NCI-H128 (cell line): Measurements from ENCODE around the gene EEF1A2.

Source experiments
- DNase-seq: peaks from one replicate; lab custom pipeline; 2025; ENCODE audit not compliant: unreplicated experiment; lab: John Stamatoyannopoulos, UW

Gene EEF1A2

GRCh38 chr20:63455568-63455859, 43.4 kb downstream of the EEF1A2 start:
- no peak for DNase-seq

- no peak for DNase-seq
Observed at GRCh38 chr20:63454731-63455567, 43.9 kb downstream of the EEF1A2 start.

GRCh38 chr20:63452821-63453523, 45.9 kb downstream of the EEF1A2 start:
- no peak for DNase-seq

- DNase-seq: no peak
Observed at GRCh38 chr20:63452341-63452740, 46.5 kb downstream of the EEF1A2 start.

GRCh38 chr20:63451821-63452220, 47.1 kb downstream of the EEF1A2 start:
- DNase-seq: no peak

GRCh38 chr20:63449796-63450730, 48.8 kb downstream of the EEF1A2 start:
- DNase-seq: no peak

GRCh38 chr20:63449025-63449424, 49.9 kb downstream of the EEF1A2 start:
- DNase-seq: no peak

GRCh38 chr20:63448031-63448430, 50.9 kb downstream of the EEF1A2 start:
- no peak for DNase-seq

- no peak for DNase-seq
Observed at GRCh38 chr20:63447320-63447719, 51.6 kb downstream of the EEF1A2 start.

GRCh38 chr20:63446216-63447024, 52.5 kb downstream of the EEF1A2 start:
- no peak for DNase-seq

- DNase-seq: no peak
Observed at GRCh38 chr20:63445075-63445734, 53.7 kb downstream of the EEF1A2 start.

- no peak for DNase-seq
Observed at GRCh38 chr20:63444548-63444947, 54.3 kb downstream of the EEF1A2 start.

GRCh38 chr20:63443606-63444395, 55.1 kb downstream of the EEF1A2 start:
- no peak for DNase-seq

GRCh38 chr20:63442100-63442493, 56.8 kb downstream of the EEF1A2 start:
- no peak for DNase-seq

- no peak for DNase-seq
Observed at GRCh38 chr20:63441136-63442099, 57.5 kb downstream of the EEF1A2 start.

GRCh38 chr20:63440366-63440955, 58.4 kb downstream of the EEF1A2 start:
- no peak for DNase-seq

GRCh38 chr20:63439866-63440265, 59.0 kb downstream of the EEF1A2 start:
- DNase-seq: no peak

GRCh38 chr20:63438121-63438520, 60.8 kb downstream of the EEF1A2 start:
- no peak for DNase-seq
